Measurements from ENCODE around the gene ARL13A. TPM values are rescaled to one million over a fixed set of nuclear protein-coding genes. Genes with fewer than 3 reads are reported as not detected.
"Not testable (repeated sequence)": the region's sequence is repeated elsewhere in the genome, so short reads cannot be mapped to it uniquely, and the experiment has no call there.

Gene ARL13A
- total RNA-seq, 4 donors from 2014 or later, result not detected

DNA sequence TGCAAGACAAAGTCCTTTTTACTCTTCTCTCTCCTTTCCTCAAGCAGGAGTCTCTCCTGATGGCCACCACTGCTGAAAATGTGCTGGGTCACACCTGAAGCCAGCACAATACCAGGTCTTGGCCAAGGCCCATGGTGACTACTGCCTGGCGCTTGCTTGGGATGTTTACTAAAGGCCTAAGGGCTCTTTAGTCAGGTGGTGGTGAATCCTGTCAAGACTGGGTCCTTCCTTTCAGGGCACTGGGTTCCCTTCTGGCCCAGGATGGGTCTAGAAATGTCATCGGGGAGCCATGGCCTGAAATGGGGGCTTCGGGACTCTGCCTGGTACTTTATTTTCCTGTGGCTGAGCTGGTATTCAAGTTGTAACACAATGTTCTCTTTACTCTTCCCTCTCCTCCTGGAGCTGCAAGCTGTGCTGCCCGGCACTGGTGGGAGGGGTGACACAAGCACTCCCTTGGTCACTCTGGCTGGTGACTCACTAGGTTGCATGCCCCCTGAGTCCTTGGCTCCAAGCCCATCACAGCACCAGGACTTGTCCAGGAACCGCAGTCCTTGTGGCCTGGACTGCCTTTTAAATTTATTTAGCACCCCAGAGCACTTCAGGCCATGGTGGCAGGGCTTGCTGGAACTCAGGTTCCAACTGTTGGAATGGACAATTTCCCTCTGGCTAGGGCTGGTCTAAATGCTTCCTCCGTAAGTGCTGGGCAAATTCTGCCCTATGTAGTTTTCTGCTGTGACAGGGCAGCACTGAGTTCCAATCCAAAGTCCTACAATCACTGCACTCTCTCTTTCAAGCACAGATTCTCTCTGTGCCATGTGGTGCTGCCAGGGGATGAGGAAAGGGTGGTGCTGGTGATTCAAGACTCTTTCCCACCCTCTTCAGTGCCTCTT, 11.3 kb downstream of the ARL13A start:
- intact Hi-C loops (cut with DNase I), result no loop called here
- TF ChIP-seq POLR2A (IDR thresholded peaks at IDR 0.05; ENCODE audit: low read depth) (no peak), EP300 (IDR thresholded peaks at IDR 0.05) (no peak), POLR2AphosphoS5 (IDR thresholded peaks at IDR 0.05) (no peak)
- TF ChIP-seq, protein P1, sequence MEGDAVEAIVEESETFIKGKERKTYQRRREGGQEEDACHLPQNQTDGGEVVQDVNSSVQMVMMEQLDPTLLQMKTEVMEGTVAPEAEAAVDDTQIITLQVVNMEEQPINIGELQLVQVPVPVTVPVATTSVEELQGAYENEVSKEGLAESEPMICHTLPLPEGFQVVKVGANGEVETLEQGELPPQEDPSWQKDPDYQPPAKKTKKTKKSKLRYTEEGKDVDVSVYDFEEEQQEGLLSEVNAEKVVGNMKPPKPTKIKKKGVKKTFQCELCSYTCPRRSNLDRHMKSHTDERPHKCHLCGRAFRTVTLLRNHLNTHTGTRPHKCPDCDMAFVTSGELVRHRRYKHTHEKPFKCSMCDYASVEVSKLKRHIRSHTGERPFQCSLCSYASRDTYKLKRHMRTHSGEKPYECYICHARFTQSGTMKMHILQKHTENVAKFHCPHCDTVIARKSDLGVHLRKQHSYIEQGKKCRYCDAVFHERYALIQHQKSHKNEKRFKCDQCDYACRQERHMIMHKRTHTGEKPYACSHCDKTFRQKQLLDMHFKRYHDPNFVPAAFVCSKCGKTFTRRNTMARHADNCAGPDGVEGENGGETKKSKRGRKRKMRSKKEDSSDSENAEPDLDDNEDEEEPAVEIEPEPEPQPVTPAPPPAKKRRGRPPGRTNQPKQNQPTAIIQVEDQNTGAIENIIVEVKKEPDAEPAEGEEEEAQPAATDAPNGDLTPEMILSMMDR (IDR thresholded peaks at IDR 0.05), result no peak
- Histone ChIP-seq H3K4me3 (no peak overlapping the region), H3K9me3 (no peaks in the 10 kb centered on the region), H3K27ac (replicated peaks in 1 of 4) (no peak overlapping the region), H3K4me1 (no peaks in the 10 kb centered on the region), H3K27me3 (no peaks in the 10 kb centered on the region), H3K36me3 (peaks cover 0 to 8% (median 0%) of the 10 kb centered on the region in 4 donors)
- WGBS, result 93% methylated on average over 6 of the region's 6 CpGs
- DNase-seq (ENCODE audit: extremely low spot score), result no peak

GRCh38 chrX:100981498-100981845, 12.0 kb downstream of the ARL13A start:
- not testable (repeated sequence) for H3K27ac ChIP-seq (replicated peaks in 1 of 4)

GRCh38 chrX:100984818-100985217, 15.3 kb downstream of the ARL13A start:
- TF ChIP-seq, protein P1 (IDR thresholded peaks at IDR 0.05), result no peak
- TF ChIP-seq POLR2A (IDR thresholded peaks at IDR 0.05; ENCODE audit: low read depth) (no peak), EP300 (IDR thresholded peaks at IDR 0.05) (no peak), POLR2AphosphoS5 (IDR thresholded peaks at IDR 0.05) (no peak)
- no peaks in the 10 kb centered on the region for H3K9me3 ChIP-seq
- no peak overlapping the region for H3K4me3 ChIP-seq
- H3K27ac ChIP-seq (replicated peaks in 1 of 4), result no peak overlapping the region
- no peaks in the 10 kb centered on the region for H3K4me1 ChIP-seq
- intact Hi-C loops (cut with DNase I), result no loop called here
- H3K27me3 ChIP-seq, result no peaks in the 10 kb centered on the region
- peaks cover 0 to 23% (median 0%) of the 10 kb centered on the region in 4 donors for H3K36me3 ChIP-seq
- no peak for DNase-seq (ENCODE audit: extremely low spot score)

More at GRCh38 chrX:100981498-100981845, 12.0 kb downstream of the ARL13A start:
- H3K4me1 ChIP-seq; H3K36me3 ChIP-seq; H3K4me3 ChIP-seq; H3K9me3 ChIP-seq; H3K27me3 ChIP-seq; intact Hi-C loops (cut with DNase I); DNase-seq (ENCODE audit: extremely low spot score): not testable (repeated sequence)
- 85% methylated on average over 1 of the region's 1 CpG for WGBS

DNA sequence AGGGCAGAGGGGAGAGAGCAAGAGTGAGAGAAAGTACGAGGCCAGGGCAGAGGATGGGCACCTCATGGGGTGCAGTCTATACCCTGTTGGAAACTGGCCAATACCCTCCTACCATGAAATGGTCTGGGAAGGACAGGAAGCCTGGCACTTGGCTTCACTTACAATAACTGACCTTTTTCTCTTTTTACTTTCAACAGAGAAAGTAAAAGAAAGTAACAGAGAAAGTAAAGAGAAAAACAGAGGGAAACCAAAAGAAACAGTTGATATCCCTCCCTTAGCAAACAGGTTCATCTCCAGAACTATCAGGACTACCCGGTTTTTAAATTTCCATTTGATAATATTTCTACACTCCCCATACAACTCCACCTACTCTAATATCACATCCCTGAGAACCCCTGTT, 20.6 kb downstream of the ARL13A start:
- DNase-seq (ENCODE audit: extremely low spot score), result no peak
- Histone ChIP-seq H3K4me3 (no peak overlapping the region), H3K36me3 (peaks cover 0 to 18% (median 0%) of the 10 kb centered on the region in 4 donors), H3K27ac (replicated peaks in 1 of 4) (no peak overlapping the region), H3K4me1 (no peaks in the 10 kb centered on the region), H3K9me3 (no peaks in the 10 kb centered on the region), H3K27me3 (no peaks in the 10 kb centered on the region)
- intact Hi-C loops (cut with DNase I), result no loop called here
- 58% methylated on average over 2 of the region's 2 CpGs for WGBS
- TF ChIP-seq, protein P1 (IDR thresholded peaks at IDR 0.05), result no peak
- TF ChIP-seq POLR2AphosphoS5 (IDR thresholded peaks at IDR 0.05), result no peak
- TF ChIP-seq POLR2A (IDR thresholded peaks at IDR 0.05; ENCODE audit: low read depth), result no peak
- TF ChIP-seq EP300 (IDR thresholded peaks at IDR 0.05), result no peak

- no peaks in the 10 kb centered on the region for H3K9me3 ChIP-seq
- no peak for DNase-seq (ENCODE audit: extremely low spot score)
- WGBS, result 74% methylated on average over 5 of the region's 5 CpGs
- no peak overlapping the region for H3K4me3 ChIP-seq
- intact Hi-C loops (cut with DNase I), result no loop called here
- no peaks in the 10 kb centered on the region for H3K27me3 ChIP-seq
- H3K4me1 ChIP-seq, result no peaks in the 10 kb centered on the region
- TF ChIP-seq, protein P1 (IDR thresholded peaks at IDR 0.05), result no peak
- TF ChIP-seq POLR2A (IDR thresholded peaks at IDR 0.05; ENCODE audit: low read depth) (no peak), EP300 (IDR thresholded peaks at IDR 0.05) (no peak), POLR2AphosphoS5 (IDR thresholded peaks at IDR 0.05) (no peak)
- H3K36me3 ChIP-seq, result peaks cover 0 to 13% (median 0%) of the 10 kb centered on the region in 4 donors
- H3K27ac ChIP-seq (replicated peaks in 1 of 4), result no peak overlapping the region
Measured at GRCh38 chrX:100994352-100995281, 25.1 kb downstream of the ARL13A start.
